HG02642 (cell line): ENCODE results near the gene TWSG1.

Experiments
- ATAC-seq: cut with Tn5 transposase; IDR thresholded peaks from one replicate; pipeline ENCODE4 v1.9.1; 2021; ENCODE audit warnings: mild to moderate bottlenecking; ENCODE audit not compliant: unreplicated experiment, poor library complexity

The TWSG1 gene

DNA sequence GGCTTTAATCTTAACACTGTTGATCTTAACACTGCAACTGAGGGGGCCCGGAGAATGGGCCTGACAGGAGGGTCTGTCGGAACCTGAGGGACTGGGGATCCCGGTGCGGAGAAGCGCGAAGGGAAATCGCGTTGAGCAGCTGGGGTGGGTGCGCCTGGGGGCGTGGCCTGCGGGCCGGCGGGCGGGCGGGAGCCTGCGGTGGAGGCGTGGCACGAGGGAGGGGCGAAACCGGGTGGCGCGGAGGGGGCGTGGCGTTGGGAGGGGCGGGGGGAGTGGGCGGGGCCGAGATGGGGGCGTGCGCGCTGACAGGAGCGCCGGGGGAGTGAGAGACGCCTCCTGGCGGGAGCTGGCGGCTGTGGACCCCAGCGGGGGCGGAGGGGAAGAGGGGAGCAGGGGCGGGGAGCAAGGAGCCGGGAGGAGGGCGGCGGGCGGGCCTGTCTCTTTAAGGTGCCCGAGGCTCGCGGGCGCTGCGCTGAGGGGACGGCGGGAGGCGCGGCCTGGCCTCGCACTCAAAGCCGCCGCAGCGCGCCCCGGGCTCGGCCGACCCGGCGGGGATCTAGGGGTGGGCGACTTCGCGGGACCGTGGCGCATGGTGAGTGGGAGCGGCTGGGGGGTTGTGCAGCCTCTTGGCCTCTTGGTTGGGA lies at the start of gene TWSG1:
Gene TWSG1, plus strand, starts transcription at position 445 of the 644 bp plus-strand sequence. CDS start 2,457 bp downstream, outside the sequence.
- ATAC-seq, result peak; percentile 84

DNA sequence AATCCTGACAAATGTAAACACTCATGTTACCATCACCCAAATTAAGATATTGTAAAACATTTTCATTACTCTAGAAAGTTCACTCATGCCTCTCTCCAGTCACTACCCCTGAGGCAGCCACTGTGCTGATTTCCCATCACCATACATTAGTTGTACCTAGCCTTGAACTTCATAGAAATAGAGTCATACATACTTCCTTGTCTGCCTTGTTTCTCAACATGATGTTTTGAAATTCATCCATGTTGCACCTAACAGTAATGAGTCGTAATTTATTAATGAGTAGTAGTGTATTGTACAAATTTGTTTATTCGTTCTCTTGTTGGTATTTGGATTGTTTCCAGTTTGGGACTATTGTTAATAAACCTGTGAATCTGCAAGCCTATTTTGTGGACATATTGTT lies 49.0 kb upstream of the TWSG1 start:
- no peak for ATAC-seq

GRCh38 chr18:9287036-9287435 lies 47.5 kb upstream of the TWSG1 start:
- ATAC-seq, result no peak

DNA sequence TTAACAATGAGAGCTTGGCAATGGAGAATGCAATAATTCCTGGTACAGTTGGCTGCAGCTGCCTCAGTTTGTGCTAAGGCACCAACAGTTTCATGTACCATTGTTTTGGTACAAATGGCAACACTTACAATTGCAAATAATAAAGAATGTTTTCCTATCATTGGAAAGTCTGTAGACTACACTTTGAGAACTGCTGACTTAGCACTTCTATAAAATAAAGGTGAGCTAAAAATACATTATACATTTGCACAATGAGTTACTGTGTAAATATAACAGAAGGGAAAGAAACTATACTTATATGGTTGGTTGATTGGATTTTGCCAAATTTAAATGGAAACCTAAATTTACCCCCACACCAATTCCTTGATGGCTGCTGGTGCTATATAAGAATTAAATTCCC lies 44.9 kb upstream of the TWSG1 start:
- ATAC-seq, result no peak

DNA sequence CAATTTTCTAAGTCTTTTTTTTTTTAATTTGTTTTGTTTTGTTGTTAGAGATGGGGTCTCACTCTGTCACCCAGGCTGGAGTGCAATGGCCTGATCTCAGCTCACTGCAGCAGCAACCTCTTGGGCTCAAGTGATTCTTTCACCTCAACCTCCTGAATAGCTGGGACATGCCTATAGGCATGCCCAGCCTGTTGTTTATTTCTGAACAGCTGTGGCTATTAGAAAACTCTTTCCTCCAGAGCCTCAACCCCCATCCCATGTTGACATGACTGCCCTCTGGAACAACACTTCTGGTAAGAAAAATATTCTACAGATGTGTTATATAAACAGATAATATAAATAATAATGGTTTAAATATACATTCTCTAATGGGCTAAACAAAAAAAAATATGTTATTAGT lies 44.4 kb upstream of the TWSG1 start:
- ATAC-seq, result no peak

- ATAC-seq, result no peak
Measured at GRCh38 chr18:9292047-9292446, 42.5 kb upstream of the TWSG1 start.

DNA sequence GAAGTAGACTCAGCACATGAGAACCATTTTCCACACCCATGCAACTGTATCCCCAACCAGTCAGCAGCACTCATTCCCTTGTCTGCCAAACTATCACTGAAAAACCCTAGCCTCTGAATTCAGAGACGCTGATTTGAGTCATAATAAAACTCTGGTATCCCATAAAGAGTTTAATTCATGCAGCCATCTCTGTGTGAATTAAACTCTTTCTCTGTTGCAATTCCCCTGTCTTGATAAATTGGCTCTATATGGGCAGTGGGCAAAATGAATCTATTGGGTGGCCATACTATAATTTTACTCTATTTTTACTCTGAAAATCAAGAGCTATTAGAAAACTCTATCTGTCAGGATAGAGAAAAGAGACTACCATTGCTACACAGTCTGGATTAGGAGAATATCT lies 40.6 kb upstream of the TWSG1 start:
- ATAC-seq, result no peak

DNA sequence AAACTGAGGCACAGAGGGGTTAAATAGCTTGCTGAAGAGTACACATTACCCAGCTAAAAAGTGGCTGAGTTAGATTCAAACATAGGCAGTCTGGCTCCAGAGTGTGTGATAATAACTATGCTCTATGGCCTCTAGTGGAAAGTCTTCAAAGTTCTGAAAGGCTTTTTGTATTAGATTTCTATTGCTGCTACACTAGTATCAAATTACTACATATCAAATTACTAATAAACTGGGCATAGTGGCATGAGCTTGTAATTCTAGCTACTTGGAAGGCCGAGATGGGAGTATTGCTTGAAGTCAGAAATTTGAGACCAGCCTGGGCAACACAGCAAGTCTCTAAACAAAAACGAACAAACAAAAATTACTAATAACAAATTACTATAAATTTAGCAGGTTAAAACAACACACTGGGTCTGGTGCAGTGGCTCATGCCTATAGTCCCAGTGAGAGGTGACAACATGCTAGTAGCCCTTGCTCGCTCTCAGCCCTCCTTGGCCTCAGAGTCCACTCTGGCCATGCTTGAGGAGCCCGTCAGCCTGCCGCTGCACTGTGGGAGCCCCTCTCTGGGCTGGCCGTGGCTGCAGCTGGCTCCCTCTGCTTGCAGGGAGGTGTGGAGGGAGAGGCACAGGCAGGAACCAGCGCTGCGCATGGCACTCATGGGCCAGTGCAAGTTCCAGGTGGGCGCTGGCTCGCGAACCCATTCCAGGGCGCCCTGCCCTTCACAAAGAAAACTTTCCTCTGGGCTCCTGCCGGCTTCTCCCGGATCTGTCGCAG lies 38.2 kb upstream of the TWSG1 start:
- ATAC-seq, result no peak

- no peak for ATAC-seq
Measured at GRCh38 chr18:9297007-9297393, 37.6 kb upstream of the TWSG1 start.

DNA sequence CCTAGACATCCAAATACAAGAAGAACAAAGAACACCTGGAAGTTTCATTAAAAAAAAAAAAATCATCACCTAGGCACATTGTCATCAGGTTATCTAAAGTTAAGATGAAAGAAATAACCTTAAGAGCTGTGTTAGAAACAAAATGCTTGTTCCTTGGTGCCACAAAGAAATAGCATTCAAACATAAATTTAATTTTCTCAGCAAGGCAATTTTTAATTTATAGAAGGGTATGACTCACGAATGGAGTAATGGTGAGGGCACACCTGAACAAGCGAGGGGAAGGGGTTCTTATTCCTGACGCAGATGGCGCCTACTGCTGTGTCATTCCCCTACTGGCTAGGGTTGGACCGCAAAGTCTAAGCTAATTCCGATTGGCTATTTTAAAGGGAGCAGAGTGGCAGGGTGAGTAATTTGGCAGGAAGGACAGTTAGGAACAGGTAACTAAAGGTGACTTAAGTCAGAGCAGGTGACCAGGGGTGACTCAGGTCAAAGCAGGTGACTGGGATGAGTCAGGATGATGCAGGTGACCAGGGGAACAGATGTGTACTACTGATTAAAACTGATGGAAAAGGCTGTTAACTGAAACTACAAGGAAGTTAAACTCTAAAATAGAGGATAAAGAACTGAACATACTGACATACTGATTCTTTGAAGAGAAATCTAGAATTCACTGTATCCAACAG lies 30.0 kb upstream of the TWSG1 start:
- no peak for ATAC-seq

- ATAC-seq, result no peak
Measured at GRCh38 chr18:9319333-9319732, 15.2 kb upstream of the TWSG1 start.

GRCh38 chr18:9321017-9321452 lies 13.5 kb upstream of the TWSG1 start:
- ATAC-seq, result no peak

GRCh38 chr18:9321736-9322135 lies 12.8 kb upstream of the TWSG1 start:
- ATAC-seq, result no peak

DNA sequence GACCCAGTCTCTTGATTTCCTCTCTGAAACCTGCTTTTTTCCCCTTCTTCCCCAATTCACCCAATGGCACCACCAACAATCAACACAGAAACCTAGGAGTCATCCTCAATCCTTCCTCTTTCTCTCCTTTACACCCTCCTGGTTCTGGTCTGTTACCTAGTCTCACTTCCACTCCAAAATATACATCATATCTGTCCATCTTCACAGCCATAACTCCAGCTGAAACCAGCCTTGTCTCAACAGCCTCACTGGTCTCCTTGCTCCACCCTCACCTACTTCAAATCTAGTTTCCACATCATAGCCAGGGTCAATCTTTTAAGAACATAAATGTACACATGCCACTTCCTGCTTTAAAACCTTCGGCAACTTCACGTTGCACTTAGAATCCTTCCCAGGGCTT lies 11.8 kb upstream of the TWSG1 start:
- ATAC-seq, result no peak

DNA sequence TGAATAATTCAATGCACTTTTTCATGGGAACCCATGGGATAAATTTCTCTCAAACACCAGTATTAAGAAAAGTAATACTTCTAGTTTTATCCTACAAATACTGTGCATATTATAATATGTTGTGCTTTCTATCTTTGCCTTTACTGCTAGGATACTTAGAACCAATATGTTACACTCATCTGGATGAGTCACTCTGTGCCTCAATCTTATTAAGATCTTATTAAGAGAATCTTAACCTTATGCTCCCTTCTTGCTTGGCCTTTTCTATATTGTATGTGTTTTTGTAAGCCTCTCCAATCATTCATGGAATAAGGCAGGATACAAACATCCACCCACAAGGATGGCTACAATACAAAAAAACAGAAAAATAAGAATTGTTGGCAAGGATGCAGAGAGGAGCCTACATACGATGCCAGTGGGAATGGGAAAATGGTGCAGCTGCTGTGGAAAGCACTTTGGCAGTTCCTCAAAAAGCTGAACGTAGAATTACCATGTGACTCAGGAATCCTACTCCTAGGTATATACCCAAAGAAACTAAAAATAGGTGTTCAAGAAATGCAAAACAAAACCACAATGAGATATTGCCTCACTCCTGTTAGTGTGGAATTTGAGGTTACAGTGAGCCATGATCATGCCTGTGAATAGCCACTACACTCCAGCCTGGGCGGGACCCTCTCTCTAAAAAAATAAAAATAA lies 10.7 kb upstream of the TWSG1 start:
- ATAC-seq, result no peak

DNA sequence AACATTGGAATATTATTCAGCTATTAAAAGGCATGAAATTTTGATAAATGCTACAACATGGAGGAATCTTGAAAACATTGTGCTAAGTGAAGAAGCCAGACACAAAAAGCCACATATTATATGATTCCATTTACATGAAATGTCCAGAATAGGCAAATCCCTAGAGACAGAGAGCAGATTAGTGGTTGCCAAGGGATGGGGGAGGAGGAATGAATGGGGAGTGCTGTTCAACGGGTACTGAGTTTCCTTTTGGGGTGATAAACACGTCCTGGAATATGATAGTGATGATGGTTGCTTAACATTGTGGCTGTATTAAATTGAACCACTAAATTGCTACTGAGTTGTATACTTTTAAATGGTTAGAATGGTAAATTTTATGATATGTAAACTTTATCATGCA lies 8.9 kb upstream of the TWSG1 start:
- no peak for ATAC-seq

DNA sequence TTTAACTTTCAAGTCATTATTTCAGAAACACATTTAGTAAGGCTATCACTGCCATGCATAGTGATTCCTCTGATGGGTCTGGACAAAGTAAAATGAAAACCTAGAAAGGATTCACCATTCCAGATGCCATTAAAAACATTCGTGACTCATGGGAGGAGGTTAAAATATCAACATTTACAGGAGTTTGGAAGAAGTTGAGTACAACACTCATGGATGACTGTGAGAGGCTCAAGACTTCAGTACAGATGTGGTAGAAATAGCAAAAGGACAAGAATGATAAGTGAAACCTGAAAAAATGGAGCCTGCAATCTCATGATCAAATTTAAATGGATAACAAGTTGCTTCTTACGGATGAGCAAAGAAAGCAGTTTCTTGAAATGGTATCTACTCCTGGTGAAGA lies 5.8 kb upstream of the TWSG1 start:
- ATAC-seq, result no peak

DNA sequence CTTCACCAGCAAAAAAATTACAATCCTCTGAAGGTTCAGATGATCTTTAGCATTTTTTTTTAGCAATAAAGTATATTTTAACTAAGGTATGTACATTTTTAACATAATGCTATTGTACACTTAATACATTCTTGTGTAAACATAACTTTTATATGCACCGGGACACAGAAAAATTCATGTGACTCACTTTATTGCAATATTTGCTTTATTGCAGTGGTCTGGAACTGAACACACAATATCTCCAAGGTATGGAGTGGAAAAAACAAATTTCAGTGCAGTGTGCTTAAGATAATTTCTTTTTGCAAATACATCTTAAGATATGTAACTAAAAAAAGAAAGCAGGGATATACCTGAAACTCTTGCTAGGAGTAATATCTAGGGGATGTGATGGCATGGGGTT lies 5.1 kb upstream of the TWSG1 start:
- no peak for ATAC-seq

DNA sequence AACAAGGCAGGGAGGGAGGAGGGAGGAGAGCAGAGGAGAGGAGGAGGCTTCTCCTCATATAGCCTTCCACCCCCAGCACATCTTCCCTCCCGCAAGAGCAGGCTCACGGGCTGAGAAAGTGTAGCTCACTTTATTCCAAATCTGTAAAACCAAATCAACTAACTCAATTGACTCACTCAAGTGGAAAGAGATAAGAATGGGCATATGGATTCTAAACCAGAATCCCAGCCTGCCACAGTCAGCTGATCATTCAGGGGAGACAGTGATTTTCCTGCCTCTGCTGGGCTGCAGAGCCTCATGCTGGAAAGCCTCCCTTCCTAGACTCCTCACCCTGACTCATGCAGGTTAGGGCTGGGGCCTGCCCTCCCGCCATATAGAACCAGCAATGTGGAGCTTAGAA lies 4.2 kb upstream of the TWSG1 start:
- no peak for ATAC-seq

- ATAC-seq, result peak; percentile 41
Measured at GRCh38 chr18:9333441-9334328, 888 bp upstream of the TWSG1 start.
